GM23248 (cell line): ENCODE data around the gene KCNT1.

Source experiments
- EZH2 ChIP-seq: fragments of 200-600 bp; sonication (generic); IDR thresholded peaks from 2 replicates; pipeline ENCODE4 v1.6.1; 2018; ENCODE audit warnings: antibody characterized with exemption, mild to moderate bottlenecking; ENCODE audit not compliant: insufficient read depth, poor library complexity, severe bottlenecking
- EZH2phosphoT487 ChIP-seq: fragments of 200-600 bp; sonication (generic); IDR thresholded peaks from 2 replicates; pipeline ENCODE4 v1.6.1; 2018; ENCODE audit warnings: antibody characterized with exemption, moderate library complexity, mild to moderate bottlenecking, low read depth; ENCODE audit not compliant: insufficient read depth

DNA sequence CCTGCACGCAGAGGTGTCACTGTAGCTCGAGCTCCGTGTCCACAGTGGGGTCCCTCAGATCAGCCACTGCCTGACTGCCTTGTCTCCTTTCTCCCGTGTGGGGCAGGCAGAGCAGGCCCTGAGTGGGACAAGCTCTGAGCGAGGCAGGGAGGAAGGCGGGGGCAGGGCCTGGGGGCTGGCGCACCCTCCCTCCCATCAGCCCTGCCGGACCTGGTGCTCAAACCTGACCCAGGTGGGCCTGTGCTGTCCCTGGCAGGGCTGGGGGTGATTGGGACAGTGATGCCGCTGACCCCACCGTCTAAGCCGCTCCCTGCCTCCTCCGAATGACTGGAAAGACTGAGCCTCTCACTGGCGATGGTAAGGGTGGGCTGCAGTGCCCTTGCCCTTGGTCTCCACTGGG, 60.9 kb downstream of the KCNT1 start:
- no peak for TF ChIP-seq EZH2
- no peak for TF ChIP-seq EZH2phosphoT487
